ENCODE results near the gene DOCK4. TPM values are rescaled to one million over a fixed set of nuclear protein-coding genes. Genes with fewer than 3 reads are reported as not detected.

Gene DOCK4
- total and polyA plus RNA-seq, 2 of the 8 experiments (the other 6 are each of a cell fraction or from before 2014, with no cell fraction given): 5.1 to 23.6 TPM

DNA sequence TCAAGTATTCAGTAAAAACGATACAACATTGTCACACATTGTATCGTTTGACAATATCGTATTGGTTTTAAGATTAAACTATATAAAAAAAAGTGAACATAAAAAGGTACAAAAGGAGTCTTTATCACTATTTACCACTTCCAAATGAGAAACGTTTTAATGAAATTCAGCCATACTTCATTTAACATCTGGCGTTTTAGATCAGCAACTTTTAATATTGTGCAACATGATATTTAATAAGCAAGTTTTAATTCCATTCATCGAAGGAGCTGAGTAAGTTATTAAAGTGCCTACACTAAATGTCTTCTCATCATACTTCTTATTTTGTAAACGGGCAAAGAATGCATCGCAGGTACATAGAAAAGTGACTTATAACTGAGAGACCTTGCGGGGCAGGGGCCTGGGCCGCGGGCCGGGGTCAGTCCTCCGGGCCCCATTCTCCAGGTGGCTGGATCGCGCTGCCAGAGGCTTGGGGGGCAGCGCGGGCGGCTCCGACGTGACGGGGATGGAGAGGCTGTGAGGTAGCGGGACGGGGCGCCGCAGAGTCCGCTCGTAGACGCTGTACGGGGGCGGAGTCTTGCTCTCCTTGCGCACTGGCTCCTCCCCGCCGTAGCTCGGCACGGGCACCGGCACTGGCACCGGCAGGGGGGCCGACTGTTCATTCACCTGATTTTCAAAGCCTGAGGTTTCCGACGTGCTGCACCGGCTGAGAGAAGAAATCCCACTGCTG, 478.1 kb downstream of the DOCK4 start (continued):
- TF ChIP-seq, protein P1, sequence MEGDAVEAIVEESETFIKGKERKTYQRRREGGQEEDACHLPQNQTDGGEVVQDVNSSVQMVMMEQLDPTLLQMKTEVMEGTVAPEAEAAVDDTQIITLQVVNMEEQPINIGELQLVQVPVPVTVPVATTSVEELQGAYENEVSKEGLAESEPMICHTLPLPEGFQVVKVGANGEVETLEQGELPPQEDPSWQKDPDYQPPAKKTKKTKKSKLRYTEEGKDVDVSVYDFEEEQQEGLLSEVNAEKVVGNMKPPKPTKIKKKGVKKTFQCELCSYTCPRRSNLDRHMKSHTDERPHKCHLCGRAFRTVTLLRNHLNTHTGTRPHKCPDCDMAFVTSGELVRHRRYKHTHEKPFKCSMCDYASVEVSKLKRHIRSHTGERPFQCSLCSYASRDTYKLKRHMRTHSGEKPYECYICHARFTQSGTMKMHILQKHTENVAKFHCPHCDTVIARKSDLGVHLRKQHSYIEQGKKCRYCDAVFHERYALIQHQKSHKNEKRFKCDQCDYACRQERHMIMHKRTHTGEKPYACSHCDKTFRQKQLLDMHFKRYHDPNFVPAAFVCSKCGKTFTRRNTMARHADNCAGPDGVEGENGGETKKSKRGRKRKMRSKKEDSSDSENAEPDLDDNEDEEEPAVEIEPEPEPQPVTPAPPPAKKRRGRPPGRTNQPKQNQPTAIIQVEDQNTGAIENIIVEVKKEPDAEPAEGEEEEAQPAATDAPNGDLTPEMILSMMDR (IDR thresholded peaks at IDR 0.05; ENCODE audit: control extremely low read depth in 1 of 3, insufficient read depth in 1 of 3, low read depth in 1 of 3, low read length in 3 of 3): no peak
- no peak for TF ChIP-seq MAFK (IDR thresholded peaks at IDR 0.05; ENCODE audit: low read depth, low read length)
- TF ChIP-seq CEBPB (IDR thresholded peaks at IDR 0.05; ENCODE audit: low read depth, low read length): no peak
- no peak for TF ChIP-seq POLR2A (IDR thresholded peaks at IDR 0.05; ENCODE audit: control extremely low read depth in 1 of 2, low read depth in 2 of 2, low read length in 2 of 2)
- no peak for TF ChIP-seq RNF2 (IDR thresholded peaks at IDR 0.05; ENCODE audit: borderline replicate concordance, low read depth, low read length, missing control alignments, poor library complexity, severe bottlenecking)
- TF ChIP-seq SP4 (IDR thresholded peaks at IDR 0.05; ENCODE audit: low read length): no peak
- TF ChIP-seq EZH2 (IDR thresholded peaks at IDR 0.05; ENCODE audit: low read depth, low read length, severe bottlenecking): no peak

All from H1 (cell line).